NCI-H1436 treated with DMSO at 0.1 percent for 48 hours (cell line): ENCODE measurements around the gene VCY.
"Not testable (repeated sequence)": the region's sequence is repeated elsewhere in the genome, so short reads cannot be mapped to it uniquely, and the experiment has no call there.

Experiments
- DNase-seq: peaks from one replicate; lab custom pipeline; 2025; lab: John Stamatoyannopoulos, UW

Gene VCY

GRCh38 chrY:13986373-13986772 lies at the start of gene VCY:
Gene VCY, minus strand, starts transcription at chrY:13986473. Its CDS starts 33 bp downstream, at chrY:13986440.
- DNase-seq: not testable (repeated sequence)

- DNase-seq: not testable (repeated sequence)
Observed at GRCh38 chrY:14030395-14030794, 44.1 kb upstream of the VCY start.

DNA sequence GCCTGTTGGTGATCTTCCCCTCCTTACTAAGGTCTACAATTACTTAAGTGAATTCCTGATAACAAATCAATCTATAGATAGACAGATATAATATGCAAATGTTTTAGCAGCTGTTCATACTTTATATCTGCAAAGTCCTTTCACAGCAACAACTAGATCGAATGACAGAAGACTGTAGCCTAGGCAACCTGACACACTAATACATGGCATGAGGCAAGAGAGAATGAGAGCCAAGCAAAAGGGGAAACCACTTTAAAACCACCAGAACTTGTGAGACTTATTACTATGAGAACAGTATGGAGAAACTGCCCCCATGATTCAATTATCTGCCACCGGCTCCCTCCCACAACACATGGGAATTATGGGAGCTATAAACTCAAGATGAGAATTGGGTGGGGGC lies 25.6 kb upstream of the VCY start:
- not testable (repeated sequence) for DNase-seq

DNA sequence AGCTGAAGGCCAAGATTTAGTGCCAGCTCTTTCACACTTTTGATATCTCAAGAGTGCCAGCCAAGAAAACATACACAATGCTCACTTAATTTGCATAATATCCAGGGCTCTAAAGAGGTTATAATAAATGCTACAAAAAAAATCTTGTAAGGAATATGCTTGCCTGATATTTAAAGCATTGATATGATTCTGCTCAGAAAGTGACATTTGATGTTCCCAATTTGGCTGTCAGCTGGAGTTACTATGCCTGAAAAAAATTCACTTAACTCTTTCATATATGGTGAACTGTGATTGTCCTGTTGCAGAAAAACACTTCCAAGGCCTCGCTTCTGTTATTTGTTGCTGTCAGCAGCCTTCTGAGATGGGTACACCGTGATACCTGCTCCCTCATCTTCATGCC lies 43.9 kb downstream of the VCY start:
- not testable (repeated sequence) for DNase-seq
